ENCODE measurements around the gene DCAF8.

The DCAF8 gene

GRCh38 chr1:160239582-160240299, 22.6 kb downstream of the DCAF8 start:
- DNase-seq (ENCODE audit: low spot score) = no peak
- peaks cover 79% of the 10 kb centered on the region for H3K36me3 ChIP-seq (ENCODE audit: low read depth)

GRCh38 chr1:160238408-160238807, 23.9 kb downstream of the DCAF8 start:
- ATAC-seq (ENCODE audit: low read depth) (no peak), DNase-seq (ENCODE audit: low spot score) (no peak)
- Histone ChIP-seq H3K27ac (ENCODE audit: poor library complexity, severe bottlenecking) (no peak overlapping the region), H3K9me3 (ENCODE audit: severe bottlenecking) (no peaks in the 10 kb centered on the region), H3K4me1 (ENCODE audit: insufficient read depth, poor library complexity, severe bottlenecking) (no peaks in the 10 kb centered on the region), H3K4me3 (ENCODE audit: severe bottlenecking) (no peak overlapping the region), H3K27me3 (ENCODE audit: insufficient read depth, poor library complexity, severe bottlenecking) (no peaks in the 10 kb centered on the region), H3K36me3 (ENCODE audit: low read depth) (peaks cover 75% of the 10 kb centered on the region)
- no peak for TF ChIP-seq CTCF (IDR thresholded peaks at IDR 0.05; ENCODE audit: poor library complexity, severe bottlenecking)

More at GRCh38 chr1:160239582-160240299, 22.6 kb downstream of the DCAF8 start:
- Histone ChIP-seq H3K27me3 (ENCODE audit: insufficient read depth, poor library complexity, severe bottlenecking) (no peaks in the 10 kb centered on the region), H3K4me3 (ENCODE audit: severe bottlenecking) (no peak overlapping the region), H3K27ac (ENCODE audit: poor library complexity, severe bottlenecking) (no peak overlapping the region), H3K9me3 (ENCODE audit: severe bottlenecking) (no peaks in the 10 kb centered on the region), H3K4me1 (ENCODE audit: insufficient read depth, poor library complexity, severe bottlenecking) (no peaks in the 10 kb centered on the region)
- TF ChIP-seq CTCF (IDR thresholded peaks at IDR 0.05; ENCODE audit: poor library complexity, severe bottlenecking) = no peak
- no peak for ATAC-seq (ENCODE audit: low read depth)

DNA sequence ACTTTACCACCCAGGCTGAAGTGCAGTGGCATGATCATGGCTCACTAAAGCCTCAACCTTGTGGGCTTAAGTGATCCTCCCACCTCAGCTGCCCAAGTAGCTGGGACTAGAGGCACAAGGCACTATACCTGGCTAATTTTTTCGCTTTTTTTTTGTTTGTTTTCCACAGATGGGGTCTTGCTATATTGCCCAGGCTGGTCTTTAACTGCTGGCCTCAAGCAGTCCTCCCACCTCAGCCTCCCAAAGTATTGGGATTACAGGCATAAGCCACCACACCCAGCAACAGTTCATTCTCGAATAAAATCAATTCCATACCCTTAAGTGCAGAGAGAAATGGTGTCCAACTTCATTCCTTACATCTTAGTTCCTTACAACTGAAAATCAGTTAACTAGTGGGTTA, 24.8 kb downstream of the DCAF8 start:
- ATAC-seq (ENCODE audit: low read depth) = no peak
- DNase-seq (ENCODE audit: low spot score) = no peak
- H3K27ac ChIP-seq (ENCODE audit: poor library complexity, severe bottlenecking) = no peak overlapping the region
- H3K27me3 ChIP-seq (ENCODE audit: insufficient read depth, poor library complexity, severe bottlenecking) = no peaks in the 10 kb centered on the region
- H3K4me3 ChIP-seq (ENCODE audit: severe bottlenecking) = no peak overlapping the region
- peaks cover 70% of the 10 kb centered on the region for H3K36me3 ChIP-seq (ENCODE audit: low read depth)
- H3K4me1 ChIP-seq (ENCODE audit: insufficient read depth, poor library complexity, severe bottlenecking) = no peaks in the 10 kb centered on the region
- H3K9me3 ChIP-seq (ENCODE audit: severe bottlenecking) = no peaks in the 10 kb centered on the region
- TF ChIP-seq CTCF (IDR thresholded peaks at IDR 0.05; ENCODE audit: poor library complexity, severe bottlenecking) = no peak

DNA sequence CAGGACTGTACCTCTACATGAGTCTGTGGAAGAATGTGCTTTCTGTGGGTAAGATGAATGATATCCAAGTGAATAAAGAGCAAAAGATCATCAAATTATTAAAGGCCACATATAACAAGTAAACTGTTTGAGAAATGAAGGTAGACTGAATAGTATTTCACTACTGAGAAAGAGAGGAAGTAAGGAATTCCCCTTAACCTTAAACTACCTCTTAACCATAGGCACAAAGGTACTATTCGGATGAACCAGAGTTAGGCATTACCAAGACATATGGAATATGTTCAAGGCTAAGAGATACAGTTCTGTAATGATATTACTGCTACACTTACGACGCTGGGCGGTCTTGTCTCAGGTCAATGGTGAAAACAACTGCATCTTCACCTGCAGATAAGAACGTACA, 25.5 kb downstream of the DCAF8 start:
- H3K36me3 ChIP-seq (ENCODE audit: low read depth) = peaks cover 70% of the 10 kb centered on the region
- no peak overlapping the region for H3K27ac ChIP-seq (ENCODE audit: poor library complexity, severe bottlenecking)
- no peak for ATAC-seq (ENCODE audit: low read depth)
- no peak for DNase-seq (ENCODE audit: low spot score)
- H3K27me3 ChIP-seq (ENCODE audit: insufficient read depth, poor library complexity, severe bottlenecking) = no peaks in the 10 kb centered on the region
- no peak overlapping the region for H3K4me3 ChIP-seq (ENCODE audit: severe bottlenecking)
- H3K9me3 ChIP-seq (ENCODE audit: severe bottlenecking) = no peaks in the 10 kb centered on the region
- TF ChIP-seq CTCF (IDR thresholded peaks at IDR 0.05; ENCODE audit: poor library complexity, severe bottlenecking) = no peak
- H3K4me1 ChIP-seq (ENCODE audit: insufficient read depth, poor library complexity, severe bottlenecking) = no peaks in the 10 kb centered on the region

DNA sequence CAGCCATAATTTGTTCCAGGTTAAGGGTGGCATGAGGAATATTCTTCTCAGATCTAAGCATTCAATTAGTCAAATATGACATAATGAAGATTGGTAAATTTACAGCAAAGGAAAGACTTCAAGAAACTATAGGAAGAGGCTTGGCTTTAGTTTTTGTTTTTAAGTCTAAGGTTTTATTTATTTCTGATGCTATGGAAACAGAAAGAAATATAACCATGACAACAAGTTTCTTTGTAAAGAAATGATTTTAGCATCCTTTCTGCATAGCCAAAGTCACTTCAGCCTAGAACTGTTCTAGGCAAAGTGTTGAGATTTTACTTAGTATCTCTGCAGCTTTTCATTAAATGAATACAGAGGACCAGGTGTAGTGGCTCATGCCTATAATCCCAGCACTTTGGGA, 29.4 kb downstream of the DCAF8 start:
- ATAC-seq (ENCODE audit: low read depth) (no peak), DNase-seq (ENCODE audit: low spot score) (no peak)
- Histone ChIP-seq H3K36me3 (ENCODE audit: low read depth) (peaks cover 71% of the 10 kb centered on the region), H3K27ac (ENCODE audit: poor library complexity, severe bottlenecking) (no peak overlapping the region), H3K27me3 (ENCODE audit: insufficient read depth, poor library complexity, severe bottlenecking) (no peaks in the 10 kb centered on the region), H3K9me3 (ENCODE audit: severe bottlenecking) (no peaks in the 10 kb centered on the region), H3K4me3 (ENCODE audit: severe bottlenecking) (no peak overlapping the region), H3K4me1 (ENCODE audit: insufficient read depth, poor library complexity, severe bottlenecking) (no peaks in the 10 kb centered on the region)
- TF ChIP-seq CTCF (IDR thresholded peaks at IDR 0.05; ENCODE audit: poor library complexity, severe bottlenecking) = no peak
